Measurements from ENCODE around the gene BBS7. TPM values are rescaled to one million over a fixed set of nuclear protein-coding genes. Genes with fewer than 3 reads are reported as not detected.
A peak's percentile ranks its signal among the peaks of the same experiment; 100 is the strongest.

BBS7 gene
- total RNA-seq, 1 experiment from 2014 or later = 18.5 TPM

DNA sequence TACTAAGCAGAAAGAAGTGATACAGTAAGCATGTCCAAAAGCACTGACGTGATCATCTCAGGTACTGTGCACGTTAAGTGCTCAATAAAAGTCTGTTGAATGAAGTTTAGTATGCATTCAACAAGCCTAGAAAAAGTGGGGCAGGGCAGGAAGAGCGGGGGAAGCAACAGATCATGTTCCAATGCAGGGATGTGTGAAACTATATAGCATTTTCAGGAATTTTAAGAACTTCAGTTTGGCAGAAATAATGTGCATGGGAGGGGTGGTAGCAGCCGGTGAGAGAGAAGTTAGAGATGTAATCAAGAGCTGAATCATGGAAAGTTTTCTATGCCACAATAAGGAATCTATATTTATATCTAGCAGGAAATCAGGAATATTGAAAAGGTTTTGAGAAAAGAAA, 27.4 kb downstream of the BBS7 start:
- in situ Hi-C loops (cut with HindIII; ENCODE audit: low sequenced_read_pairs) = no loop called here

DNA sequence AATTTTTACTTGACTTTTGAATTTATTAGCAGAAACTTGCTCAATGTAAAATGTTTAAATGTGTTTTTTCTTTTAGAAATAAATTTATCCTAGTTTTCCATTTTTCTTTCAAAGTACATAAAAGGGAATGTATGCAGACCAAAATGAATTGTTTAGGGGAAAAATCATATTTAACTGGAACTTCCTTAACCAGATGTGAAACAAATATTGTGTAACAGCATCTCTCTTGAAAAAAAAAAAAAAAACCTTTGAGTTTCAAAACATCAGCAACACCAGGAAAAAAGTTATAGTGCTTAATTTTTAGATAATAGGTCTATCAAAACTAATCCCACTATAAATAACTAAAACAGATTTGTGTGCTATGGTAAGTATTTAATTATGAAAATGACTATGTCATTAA, 32.1 kb downstream of the BBS7 start:
- in situ Hi-C loops (cut with HindIII; ENCODE audit: low sequenced_read_pairs) = no loop called here
- no peak for DNase-seq (ENCODE audit: low spot score)

More for the DNA sequence above, 27.4 kb downstream of the BBS7 start:
- no peak for DNase-seq (ENCODE audit: low spot score)

DNA sequence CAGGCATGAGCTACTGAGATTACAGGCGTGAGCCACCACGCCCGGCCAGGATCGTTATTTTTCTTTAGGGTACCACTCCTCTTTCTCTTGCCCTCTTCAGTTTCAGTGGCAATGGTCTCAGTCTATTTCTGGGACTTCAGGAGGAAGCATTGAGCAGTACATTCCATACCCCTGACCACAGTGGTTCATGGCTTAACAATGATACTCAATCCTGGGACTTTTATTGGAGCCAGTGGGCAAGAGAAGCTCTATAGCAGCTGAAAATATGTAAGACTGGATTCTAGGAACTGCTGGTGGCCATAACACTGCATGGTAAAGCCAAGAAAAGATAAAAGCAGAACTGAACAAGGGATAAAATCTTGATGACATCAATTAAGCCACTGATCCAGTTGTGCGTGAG, 40.8 kb downstream of the BBS7 start:
- in situ Hi-C loops (cut with HindIII; ENCODE audit: low sequenced_read_pairs) = no loop called here
- DNase-seq (ENCODE audit: low spot score) = no peak

GRCh38 chr4:121827853-121828252, 42.4 kb downstream of the BBS7 start:
- in situ Hi-C loops (cut with HindIII; ENCODE audit: low sequenced_read_pairs) = no loop called here
- DNase-seq (ENCODE audit: low spot score) = no peak

DNA sequence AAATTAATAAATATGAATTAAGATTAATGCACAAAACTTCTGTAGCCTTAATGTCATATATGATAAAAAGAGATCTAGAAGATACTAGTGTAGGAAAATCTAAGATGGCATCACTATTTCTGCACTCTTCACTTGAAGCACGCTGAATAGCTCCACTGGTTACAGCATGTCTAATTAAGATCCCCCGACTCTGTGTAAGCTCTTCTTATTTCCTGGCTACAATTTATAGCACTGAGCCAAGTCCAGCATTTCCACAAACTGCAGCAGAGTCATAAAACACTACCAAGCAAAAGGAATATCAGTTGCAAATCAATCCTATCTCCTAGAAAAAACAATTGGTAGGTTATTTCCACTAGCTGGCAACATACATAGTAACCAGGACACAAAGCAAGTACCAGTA, 45.3 kb downstream of the BBS7 start:
- in situ Hi-C loops (cut with HindIII; ENCODE audit: low sequenced_read_pairs) = no loop called here
- peak; percentile 40 for DNase-seq (ENCODE audit: low spot score)

DNA sequence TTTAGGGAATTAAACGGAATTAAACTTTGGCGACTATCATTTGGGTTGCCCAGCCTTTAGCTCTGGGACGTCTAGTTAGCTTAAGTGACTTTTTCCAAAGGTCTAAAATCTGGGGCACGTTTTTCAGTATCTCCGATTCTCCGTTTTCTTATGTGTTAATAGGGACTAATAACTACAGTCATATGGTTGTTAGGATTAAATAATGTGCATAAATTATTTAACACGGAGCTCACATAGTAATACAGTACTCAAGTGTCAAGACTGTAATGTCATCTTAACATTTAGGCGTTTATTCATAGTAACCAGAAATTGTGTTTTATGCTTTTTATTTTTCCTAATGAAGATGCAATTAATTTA, 46.1 kb downstream of the BBS7 start:
- DNase-seq (ENCODE audit: low spot score) = no peak
- in situ Hi-C loops (cut with HindIII; ENCODE audit: low sequenced_read_pairs) = no loop called here

- in situ Hi-C loops (cut with HindIII; ENCODE audit: low sequenced_read_pairs) = no loop called here
- DNase-seq (ENCODE audit: low spot score) = peak; percentile 99
Measured at GRCh38 chr4:121823505-121824170, 46.6 kb downstream of the BBS7 start, which contains the start of gene CCNA2. Gene CCNA2 (minus strand): TSS chr4:121823883. CDS start chr4:121823628, 255 bp downstream.

- in situ Hi-C loops (cut with HindIII; ENCODE audit: low sequenced_read_pairs) = no loop called here
- DNase-seq (ENCODE audit: low spot score) = peak; percentile 13
Measured at GRCh38 chr4:121822796-121823504, 47.3 kb downstream of the BBS7 start.

- no peak for DNase-seq (ENCODE audit: low spot score)
- in situ Hi-C loops (cut with HindIII; ENCODE audit: low sequenced_read_pairs) = no loop called here
Measured at GRCh38 chr4:121822047-121822446, 48.2 kb downstream of the BBS7 start.

DNA sequence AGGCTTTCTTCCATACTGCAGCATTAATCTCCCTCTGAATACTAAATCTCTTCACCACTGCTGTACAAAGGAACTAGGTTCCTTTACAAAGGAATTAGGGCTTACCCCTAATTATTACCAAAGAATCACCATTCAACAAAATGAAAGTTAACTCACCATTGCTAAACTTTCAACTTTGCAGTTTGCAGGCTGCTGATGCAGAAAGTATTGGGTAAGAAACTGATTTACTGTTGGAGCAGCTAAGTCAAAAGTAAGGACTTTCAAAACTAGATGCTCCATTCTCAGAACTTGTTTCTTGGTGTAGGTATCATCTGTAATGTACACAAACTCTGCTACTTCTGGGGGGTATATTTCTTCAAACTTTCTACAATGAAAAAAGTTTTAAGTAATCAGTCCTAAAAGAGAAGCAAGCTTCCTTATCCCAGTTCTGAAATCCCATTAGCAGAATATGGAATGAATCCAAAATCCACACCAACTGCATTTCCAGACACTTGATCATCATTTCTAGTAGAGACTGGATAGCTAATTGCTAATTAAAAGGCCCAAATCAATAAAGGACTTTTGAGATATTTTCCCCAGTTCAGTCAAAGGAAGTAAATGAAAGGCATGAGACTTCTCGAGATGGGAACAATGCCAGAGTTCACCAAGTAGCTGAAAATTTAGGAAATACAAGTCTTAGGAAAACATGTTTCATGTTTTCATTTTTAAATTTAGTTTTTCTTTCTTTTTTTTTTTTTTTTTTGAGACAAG, 50.9 kb downstream of the BBS7 start:
- DNase-seq (ENCODE audit: low spot score) = no peak
- in situ Hi-C loops (cut with HindIII; ENCODE audit: low sequenced_read_pairs) = no loop called here

GRCh38 chr4:121818215-121818614, 52.1 kb downstream of the BBS7 start:
- DNase-seq (ENCODE audit: low spot score) = no peak
- in situ Hi-C loops (cut with HindIII; ENCODE audit: low sequenced_read_pairs) = no loop called here

GRCh38 chr4:121817701-121818100, 52.6 kb downstream of the BBS7 start:
- in situ Hi-C loops (cut with HindIII; ENCODE audit: low sequenced_read_pairs) = no loop called here
- DNase-seq (ENCODE audit: low spot score) = no peak

- in situ Hi-C loops (cut with HindIII; ENCODE audit: low sequenced_read_pairs) = no loop called here
Measured at GRCh38 chr4:121817006-121817405, 53.3 kb downstream of the BBS7 start.

GRCh38 chr4:121814756-121815155, 55.5 kb downstream of the BBS7 start:
- in situ Hi-C loops (cut with HindIII; ENCODE audit: low sequenced_read_pairs) = no loop called here
- no peak for DNase-seq (ENCODE audit: low spot score)

More at GRCh38 chr4:121817006-121817405, 53.3 kb downstream of the BBS7 start:
- DNase-seq (ENCODE audit: low spot score) = no peak

DNA sequence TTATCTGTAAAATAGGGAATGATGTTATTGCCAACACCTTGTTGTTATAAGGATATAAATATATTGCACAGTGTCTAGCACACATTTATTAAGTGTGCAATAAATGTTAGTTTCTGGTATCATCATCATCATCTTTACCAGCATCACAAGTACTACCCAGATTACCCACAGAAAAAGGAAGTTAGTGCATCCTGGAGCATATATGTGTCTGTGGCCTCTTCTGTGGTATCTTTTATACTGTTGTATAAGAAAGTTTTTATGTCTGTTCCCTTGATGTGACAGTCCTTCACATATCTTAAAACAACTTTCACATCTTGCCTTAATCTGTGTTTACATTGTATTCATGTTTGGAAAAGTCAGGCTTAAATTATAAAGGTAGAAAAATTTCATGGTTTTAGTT, 59.2 kb downstream of the BBS7 start:
- in situ Hi-C loops (cut with HindIII; ENCODE audit: low sequenced_read_pairs) = no loop called here
- DNase-seq (ENCODE audit: low spot score) = no peak

DNA sequence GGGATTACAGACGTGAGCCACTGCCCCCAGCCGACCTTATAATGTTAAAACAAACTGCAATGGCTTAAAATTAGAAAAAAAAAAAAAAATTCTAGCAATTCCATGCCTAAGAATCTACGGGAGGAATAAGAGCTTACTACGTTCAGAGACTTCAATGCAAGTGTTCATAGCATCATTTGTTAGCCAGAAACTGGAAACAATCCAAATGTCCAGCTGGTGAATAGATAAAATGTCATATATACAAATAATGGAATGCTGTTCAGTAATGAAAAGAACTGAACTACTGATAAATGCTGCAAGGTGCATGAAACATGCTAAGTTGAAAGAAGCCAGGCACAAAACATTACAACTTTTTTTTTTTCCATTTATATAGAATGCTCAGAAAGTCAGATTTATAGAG, 63.9 kb downstream of the BBS7 start:
- in situ Hi-C loops (cut with HindIII; ENCODE audit: low sequenced_read_pairs) = no loop called here
- DNase-seq (ENCODE audit: low spot score) = no peak

DNA sequence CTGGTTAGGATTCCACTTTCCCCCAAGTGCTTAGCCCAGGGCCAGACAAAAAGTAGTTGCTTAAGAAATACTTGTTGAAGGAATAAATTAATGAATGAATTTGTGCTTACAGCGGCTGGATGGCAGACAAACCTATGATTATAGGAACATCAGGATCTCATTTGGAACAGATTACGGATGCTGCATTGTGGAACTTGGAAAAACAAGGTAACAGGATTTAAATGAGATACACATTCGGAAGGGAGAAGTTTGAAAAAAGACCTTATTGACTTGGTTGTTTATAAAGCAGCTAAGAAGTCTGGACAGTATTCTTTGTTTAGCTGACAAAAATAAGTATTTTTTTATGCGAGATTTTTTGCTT, 68.6 kb downstream of the BBS7 start:
- no peak for DNase-seq (ENCODE audit: low spot score)
- in situ Hi-C loops (cut with HindIII; ENCODE audit: low sequenced_read_pairs) = no loop called here

GRCh38 chr4:121800961-121801714, 69.1 kb downstream of the BBS7 start, which contains the start of gene EXOSC9:
Gene EXOSC9 (plus strand): TSS chr4:121801323. CDS start chr4:121801425, 102 bp downstream.
- peak; percentile 89 for DNase-seq (ENCODE audit: low spot score)
- in situ Hi-C loops (cut with HindIII; ENCODE audit: low sequenced_read_pairs) = no loop called here

DNA sequence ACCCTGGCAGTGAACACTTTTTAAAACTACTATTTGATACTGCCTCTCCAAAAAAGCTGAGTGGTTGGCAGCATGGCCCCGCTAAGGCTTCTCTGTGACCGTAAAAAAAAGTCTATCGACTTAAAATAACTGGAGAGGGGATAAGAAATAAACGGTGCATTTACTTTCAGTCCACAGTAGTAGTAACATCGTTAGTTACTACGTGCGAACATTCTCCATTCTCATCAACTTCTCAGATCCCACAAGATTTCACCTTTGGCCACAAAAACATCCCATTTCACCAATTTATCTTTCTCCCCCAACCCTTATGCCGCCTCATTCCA, 69.7 kb downstream of the BBS7 start:
- in situ Hi-C loops (cut with HindIII; ENCODE audit: low sequenced_read_pairs) = no loop called here
- DNase-seq (ENCODE audit: low spot score) = no peak

All from G401 (cell line).